ENCODE results near the gene PRDM5.

DNA sequence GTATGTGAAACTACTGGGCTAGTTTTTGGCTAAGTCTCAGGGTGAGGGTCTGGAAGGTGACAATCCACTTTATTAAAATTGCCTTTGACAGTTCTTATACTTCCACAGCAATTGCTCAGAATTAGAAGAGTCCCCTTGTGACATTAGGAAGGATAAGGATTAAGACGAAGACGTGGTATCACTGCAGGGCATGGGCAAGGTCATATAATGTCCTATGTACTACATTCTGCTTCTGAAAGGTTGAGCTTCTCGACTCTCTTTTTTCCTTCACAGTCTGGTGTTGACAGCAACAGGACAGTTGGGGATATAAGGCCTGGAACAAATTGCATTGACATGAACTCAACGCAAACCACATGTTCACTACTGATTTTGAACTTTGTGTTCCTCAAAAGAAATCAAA is 40.9 kb upstream of the PRDM5 start:
- TF ChIP-seq, protein P1, sequence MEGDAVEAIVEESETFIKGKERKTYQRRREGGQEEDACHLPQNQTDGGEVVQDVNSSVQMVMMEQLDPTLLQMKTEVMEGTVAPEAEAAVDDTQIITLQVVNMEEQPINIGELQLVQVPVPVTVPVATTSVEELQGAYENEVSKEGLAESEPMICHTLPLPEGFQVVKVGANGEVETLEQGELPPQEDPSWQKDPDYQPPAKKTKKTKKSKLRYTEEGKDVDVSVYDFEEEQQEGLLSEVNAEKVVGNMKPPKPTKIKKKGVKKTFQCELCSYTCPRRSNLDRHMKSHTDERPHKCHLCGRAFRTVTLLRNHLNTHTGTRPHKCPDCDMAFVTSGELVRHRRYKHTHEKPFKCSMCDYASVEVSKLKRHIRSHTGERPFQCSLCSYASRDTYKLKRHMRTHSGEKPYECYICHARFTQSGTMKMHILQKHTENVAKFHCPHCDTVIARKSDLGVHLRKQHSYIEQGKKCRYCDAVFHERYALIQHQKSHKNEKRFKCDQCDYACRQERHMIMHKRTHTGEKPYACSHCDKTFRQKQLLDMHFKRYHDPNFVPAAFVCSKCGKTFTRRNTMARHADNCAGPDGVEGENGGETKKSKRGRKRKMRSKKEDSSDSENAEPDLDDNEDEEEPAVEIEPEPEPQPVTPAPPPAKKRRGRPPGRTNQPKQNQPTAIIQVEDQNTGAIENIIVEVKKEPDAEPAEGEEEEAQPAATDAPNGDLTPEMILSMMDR (IDR thresholded peaks at IDR 0.05; ENCODE audit: extremely low read depth in 1 of 2, insufficient read depth in 1 of 2, low read depth in 1 of 2, low read length in 2 of 2): no peak
- TF ChIP-seq, protein P2, sequence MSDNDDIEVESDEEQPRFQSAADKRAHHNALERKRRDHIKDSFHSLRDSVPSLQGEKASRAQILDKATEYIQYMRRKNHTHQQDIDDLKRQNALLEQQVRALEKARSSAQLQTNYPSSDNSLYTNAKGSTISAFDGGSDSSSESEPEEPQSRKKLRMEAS (IDR thresholded peaks at IDR 0.05; ENCODE audit: insufficient read depth, insufficient read length): no peak
- no peak for TF ChIP-seq POLR2A (IDR thresholded peaks at IDR 0.05; ENCODE audit: low read depth, low read length)
- TF ChIP-seq POLR2AphosphoS5 (IDR thresholded peaks at IDR 0.05; ENCODE audit: insufficient read depth, low read depth, low read length): no peak
- TF ChIP-seq EZH2 (IDR thresholded peaks at IDR 0.05; ENCODE audit: borderline replicate concordance, low read depth, low read length, severe bottlenecking): no peak
- no peak for TF ChIP-seq MYC (IDR thresholded peaks at IDR 0.05; ENCODE audit: low read depth, low read length)

Data from endothelial cell of umbilical vein (primary cell).